ENCODE data around the gene PLB1.

PLB1 gene

GRCh38 chr2:28499282-28499681 lies 3.4 kb downstream of the PLB1 start:
- no peak for DNase-seq (ENCODE audit: low spot score)

- no peak for DNase-seq (ENCODE audit: low spot score)
These were observed 9.5 kb downstream of the PLB1 start for GRCh38 chr2:28505361-28505760.

DNA sequence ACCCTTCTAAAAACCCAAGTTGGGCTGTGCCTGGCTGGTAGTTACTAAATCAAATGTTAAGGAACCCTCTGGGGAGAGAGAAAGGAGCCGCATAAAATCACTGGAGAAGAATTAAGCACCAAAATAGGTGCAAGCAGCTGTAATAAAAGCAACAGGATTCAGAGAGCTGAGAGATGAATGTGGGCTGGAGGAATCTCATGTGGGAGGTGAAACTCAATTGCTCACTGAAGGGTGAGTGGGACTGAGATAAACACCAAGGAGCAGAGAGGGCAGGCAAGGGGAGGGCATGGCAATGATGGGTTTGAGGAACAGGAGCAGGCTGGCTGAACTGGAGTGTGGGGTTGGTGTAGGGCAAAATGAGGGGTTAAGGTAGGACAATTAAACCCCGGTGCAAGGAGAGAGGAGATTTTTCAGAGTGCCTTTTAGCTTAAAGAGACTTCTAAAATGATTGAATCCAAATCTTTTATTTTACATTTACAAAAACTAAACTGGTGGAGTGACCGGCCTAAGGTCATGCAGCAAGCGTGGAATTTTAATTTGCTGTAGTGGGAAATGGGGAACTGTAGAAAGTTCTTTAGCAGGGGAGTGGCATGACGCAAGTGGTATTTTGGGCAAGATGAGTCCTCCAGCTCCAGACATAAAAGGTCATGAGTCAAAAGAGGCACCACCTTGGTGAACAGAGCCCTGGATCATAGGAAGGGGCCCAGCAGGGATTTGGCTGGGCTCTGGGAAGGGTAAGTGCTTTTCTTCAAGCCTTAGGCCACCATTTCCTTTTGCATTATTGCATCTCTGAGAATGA lies 10.5 kb downstream of the PLB1 start:
- peak; percentile 14 for DNase-seq (ENCODE audit: low spot score)

DNA sequence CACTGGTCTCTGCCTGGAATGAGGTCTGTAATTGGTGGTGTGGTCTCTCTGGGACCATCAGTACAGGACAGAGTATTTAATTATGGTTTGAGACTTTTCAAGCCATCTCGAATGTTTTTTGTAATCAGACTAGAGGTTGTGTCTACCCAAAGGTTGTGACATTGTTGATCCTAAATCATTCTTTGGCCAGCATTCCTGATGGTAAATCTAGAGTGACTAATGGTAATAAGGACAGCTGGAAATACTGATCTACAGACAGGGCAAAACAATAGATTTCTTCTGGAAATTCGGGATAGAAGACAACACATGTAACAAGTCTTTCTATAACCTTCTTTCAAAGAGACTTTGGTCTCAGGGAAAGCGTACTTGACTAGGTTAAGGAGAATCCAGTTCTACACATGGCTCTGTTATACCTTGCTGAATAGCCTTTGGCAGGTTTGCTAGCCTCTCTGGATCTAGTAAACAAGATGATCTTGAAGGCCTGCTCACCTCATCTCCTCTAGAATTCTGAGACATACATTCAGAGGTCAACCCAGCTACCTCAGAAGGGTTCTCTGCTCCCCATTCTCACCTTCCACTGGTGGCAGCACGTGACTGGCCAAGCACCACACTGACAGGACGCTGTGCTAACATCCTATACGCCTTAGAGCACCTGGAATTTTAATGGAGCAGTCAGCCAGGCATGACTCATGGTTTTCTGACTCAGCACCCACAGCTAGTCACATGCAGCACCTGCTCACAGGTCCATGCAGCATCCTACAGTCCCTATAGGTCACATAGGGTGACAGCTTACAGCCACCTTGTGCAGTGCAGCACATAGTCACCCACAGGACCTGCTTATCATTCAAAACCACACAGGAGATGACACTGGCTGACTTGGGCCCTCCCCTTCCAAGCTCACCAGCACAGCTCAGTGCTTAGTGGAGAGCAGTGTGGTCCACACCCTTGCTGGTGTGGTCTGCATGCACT lies 12.2 kb downstream of the PLB1 start:
- DNase-seq (ENCODE audit: low spot score), result no peak

DNA sequence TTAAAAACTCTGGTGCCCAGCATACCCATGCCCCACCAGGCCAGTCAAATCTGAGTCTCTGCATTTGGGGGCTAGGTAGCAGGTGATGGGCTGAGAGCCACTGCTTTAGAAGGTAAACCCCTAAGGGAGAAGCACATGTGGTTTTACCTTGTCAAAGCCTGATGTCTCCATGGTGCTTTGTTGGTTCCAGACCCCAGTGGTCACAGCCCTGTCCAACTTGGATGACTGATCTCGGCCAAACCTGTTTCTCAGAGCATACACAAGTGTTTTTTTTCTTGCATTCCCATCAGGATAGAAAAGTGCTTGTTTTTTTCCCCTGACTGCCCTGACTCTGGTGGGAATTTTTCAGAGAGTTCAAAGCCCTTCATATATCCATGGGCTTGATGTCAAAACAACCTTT lies 13.5 kb downstream of the PLB1 start:
- DNase-seq (ENCODE audit: low spot score), result no peak

DNA sequence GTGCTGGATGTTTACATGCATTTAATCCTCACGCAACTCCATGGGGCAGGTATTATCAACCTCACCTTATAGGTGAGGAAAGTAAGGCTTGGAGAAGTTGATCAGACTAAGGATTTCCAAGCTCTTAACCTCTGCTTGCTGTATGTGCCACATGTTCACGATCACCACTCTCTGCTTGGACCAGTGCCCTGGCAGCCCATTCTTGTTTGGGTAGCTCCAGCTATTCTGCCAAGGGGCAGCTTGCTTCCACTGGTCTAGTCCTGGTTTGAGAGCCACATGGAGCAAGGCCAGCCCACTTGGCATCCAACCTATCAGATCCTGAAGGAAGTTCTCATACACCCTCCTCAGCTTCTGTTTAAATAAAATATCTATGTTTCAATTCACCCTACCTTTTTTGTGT lies 14.3 kb downstream of the PLB1 start:
- DNase-seq (ENCODE audit: low spot score), result peak; percentile 13

- no peak for DNase-seq (ENCODE audit: low spot score)
These were observed 16.2 kb downstream of the PLB1 start for GRCh38 chr2:28511871-28512606.

GRCh38 chr2:28512607-28512965 lies 16.7 kb downstream of the PLB1 start:
- DNase-seq (ENCODE audit: low spot score), result no peak

DNA sequence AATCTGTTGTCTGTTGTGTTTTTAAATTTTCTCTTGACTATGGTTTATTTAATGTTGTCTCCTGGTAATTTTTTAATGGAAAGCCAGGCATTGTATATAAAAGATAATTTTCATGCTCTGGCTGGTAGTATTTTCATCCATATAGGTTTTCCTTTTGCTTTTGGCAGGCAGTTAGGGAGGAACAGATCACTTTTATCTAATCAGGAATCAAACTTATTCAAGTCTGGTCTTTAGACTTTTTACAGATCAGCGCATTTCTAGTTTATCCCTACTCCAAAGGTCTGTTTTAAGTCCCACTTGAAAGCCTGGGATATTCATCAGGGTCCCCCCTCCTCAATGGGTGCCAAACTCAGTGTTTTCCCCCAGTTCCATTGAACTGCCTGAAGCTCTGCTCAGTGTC lies 17.2 kb downstream of the PLB1 start:
- no peak for DNase-seq (ENCODE audit: low spot score)

- no peak for DNase-seq (ENCODE audit: low spot score)
These were observed 19.4 kb downstream of the PLB1 start for GRCh38 chr2:28515176-28515751.

DNA sequence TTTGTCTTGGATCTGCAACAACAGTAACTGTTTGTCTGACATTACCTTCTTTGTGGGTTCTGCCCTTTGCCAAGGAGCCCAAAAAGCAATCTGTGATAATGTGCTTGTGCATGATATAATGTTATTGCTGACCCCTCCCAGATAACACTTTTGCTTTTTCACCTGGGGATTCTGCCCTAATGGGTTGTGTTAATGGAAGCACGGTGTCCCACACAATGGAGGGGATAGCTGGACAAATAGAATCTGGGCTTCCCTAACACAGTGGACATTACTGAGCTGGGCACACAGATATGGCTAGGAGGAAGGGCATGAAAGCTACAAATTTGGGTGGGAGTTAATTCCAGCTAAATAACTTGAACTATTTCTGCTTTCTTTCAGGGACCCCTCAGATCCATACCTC lies 20.6 kb downstream of the PLB1 start:
- DNase-seq (ENCODE audit: low spot score), result no peak

DNA sequence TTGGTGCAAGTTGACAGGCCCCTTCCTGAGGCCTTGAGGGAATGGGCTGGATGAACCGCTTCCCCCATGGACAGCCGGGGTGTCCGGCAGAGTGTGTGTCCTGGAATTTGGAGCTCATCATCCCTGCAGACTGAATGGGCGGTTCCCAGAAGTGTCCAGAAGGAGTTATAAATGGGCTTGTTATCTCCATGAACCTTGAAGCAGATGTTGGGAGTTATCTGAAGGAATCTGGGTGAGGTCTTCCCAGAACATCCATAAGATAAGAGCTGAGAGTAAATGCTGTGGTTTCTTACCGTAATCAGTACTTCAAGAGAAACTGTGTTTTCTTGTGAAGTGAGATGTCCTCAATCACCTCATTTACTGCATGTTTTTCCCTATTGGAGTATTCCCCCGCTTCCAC lies 21.1 kb downstream of the PLB1 start:
- no peak for DNase-seq (ENCODE audit: low spot score)

GRCh38 chr2:28521663-28522062 lies 25.8 kb downstream of the PLB1 start:
- DNase-seq (ENCODE audit: low spot score), result no peak

DNA sequence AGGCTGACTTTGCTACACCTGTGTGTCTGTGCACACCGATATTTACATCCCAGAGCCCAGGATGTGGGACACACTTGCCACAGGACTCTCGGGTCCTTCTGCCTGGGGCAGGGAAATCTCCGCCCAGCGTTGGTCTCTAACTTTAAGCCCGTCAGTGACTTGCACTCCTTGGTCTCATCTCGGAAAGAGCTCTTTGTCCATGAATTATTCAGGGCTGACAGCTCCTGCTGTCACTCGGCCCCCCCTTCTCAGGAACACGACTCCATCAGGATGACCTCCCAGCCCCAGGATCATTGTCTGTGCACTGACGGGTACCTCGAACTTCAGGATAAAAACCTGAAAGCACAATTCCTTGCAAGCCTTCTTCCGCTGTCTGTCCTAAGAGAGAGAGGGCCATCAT lies 26.6 kb downstream of the PLB1 start:
- no peak for DNase-seq (ENCODE audit: low spot score)

DNA sequence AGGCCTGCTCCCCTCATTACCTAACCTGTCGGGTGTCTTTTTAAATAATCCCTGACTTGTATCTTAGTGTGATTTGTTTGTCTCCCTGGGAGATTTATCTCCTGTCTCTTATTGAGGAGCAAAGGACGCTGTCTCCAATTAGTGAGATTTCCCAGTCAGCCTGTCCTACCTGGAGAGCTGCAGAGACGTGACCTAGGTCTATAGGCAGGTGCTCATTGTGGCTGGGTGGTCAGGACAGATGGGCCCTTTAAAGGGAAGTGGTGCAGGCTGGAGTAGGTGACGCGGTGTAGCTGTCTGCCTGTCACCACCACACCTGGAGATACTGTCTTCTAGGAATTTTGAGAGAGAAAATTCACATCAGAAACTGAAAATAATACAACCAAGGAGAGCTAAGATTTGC lies 28.0 kb downstream of the PLB1 start:
- no peak for DNase-seq (ENCODE audit: low spot score)

DNA sequence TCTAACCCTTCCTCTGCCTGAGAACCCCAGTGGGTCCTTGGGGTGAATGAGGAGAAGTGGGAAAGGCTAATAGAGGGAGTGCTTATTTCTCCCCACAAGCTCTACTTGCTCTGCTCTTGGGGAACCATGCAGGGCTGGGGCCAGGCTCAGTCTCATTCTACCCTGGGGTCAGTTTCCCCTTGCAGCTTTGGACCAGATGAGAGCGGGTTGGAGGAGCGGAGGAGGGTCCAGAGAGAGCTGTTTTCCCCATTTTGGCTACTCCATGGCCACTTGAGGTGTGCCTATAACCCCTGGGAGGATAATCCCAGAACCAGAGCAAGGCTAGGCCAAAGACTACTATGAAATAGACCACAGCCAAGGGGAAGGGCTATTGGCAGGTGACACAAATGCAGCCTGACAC lies 29.6 kb downstream of the PLB1 start:
- no peak for DNase-seq (ENCODE audit: low spot score)

DNA sequence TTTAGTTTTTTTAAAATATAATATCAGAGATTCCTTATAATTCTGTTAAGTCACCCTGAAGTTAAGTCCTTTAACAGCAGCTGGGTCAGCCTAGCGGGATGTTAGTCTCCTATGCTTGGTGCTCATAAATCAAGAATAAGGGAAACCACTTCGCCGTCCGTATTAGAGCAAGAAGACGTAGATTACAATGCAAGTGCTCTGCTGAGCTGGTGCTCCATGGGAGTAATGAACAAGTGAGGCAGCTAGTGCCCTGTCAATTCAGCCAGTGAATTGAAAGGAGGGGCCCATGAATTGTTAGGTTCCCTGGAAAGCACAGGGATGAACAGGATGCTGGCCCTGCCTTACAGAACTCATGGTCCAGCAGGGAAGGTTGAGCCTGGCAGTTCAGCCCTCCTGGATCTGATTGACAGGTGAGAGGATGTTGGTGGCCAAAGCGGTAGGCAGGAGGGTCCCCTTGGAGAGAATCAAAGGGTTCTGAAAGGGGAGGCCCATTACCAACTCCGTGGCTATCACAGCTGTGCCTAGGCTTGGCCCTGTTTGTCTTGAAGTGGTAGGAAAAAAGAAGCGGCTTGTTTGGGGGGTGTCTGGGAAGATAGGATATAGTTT lies 30.8 kb downstream of the PLB1 start:
- no peak for DNase-seq (ENCODE audit: low spot score)

DNA sequence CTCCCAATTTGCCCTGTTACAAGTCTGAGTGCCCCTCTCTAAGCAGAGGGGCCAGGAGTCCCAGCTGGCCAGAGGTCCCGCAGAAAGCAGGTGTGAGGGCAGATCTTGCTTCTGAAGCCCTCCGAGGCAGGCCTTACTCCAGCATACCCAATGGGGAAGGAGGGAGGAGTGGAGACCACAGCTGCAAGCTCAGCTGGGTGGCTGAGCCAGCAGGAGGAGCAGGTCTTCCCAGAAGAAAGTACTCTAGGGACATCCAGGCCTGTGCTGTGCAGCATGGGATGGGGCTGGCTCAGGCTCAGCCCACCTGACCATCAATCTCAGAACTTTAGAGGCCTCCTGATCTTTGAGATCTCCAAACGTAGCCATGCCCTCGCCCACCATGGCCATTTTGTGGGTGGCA lies 31.3 kb downstream of the PLB1 start:
- no peak for DNase-seq (ENCODE audit: low spot score)

DNA sequence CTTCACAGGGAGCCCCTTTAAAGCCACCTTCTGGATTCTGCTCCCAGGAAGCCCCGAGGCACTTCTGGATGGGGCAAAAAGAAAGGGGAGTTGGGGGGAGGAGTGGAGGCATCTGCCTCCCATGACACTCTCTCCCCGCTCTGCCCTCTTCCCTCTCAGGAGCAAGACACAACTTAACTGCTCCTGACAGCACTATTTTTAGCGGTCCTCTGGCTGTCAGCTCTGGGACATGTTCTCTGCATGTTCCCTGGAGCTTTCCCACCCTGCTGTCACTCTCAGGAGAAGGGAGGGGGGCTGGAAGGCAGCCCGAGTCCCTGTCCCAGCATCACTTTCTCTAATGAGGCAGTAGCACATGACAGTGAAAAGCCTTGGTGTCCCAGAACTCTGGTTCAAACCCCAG lies 32.3 kb downstream of the PLB1 start:
- DNase-seq (ENCODE audit: low spot score), result peak; percentile 16

DNA sequence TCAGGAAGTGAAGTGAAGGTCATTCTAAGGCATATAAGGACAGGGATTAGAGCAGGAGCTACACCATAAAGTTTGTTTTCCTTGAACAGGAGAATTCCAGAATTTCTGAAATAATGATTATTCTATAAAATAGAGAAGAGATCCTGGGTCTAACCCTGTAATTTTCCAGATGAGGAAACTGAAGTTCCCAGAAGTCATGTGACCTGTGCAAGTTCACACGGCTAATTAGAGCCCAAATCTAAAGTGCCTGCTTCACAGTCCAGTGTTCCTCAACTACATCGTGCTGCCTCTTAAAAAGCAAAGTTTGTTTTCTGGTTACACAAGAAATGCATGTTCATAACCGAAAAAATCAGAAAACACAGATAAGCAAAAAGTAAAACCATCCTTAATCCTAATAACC lies 34.9 kb downstream of the PLB1 start:
- no peak for DNase-seq (ENCODE audit: low spot score)

DNA sequence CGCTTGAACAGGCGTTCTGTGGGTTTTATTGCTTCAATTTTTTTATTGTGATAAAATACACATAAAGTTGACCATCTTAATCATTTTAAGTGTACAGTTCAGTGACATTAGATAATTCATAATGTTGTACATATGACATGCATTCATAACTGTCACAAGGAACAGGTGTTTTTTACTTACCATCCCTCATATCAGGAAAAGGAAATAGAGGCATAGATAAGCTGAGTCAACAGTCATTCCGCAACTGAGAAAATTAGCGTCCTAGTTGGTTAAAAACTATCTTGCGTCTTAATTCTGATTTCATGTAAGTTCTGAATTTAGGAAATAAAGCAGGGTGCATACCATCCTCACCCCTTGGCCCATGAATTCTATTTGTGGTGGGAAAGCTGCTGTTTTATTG lies 36.5 kb downstream of the PLB1 start:
- DNase-seq (ENCODE audit: low spot score), result no peak
